ENCODE results near the gene ATP13A3. TPM values are rescaled to one million over a fixed set of nuclear protein-coding genes. Genes with fewer than 3 reads are reported as not detected.

ATP13A3 gene
- total and polyA plus RNA-seq, 9 of the 15 experiments (the other 6 are each of a cell fraction or from before 2014, with no cell fraction given) = 16.6 to 135 (median 86.6) TPM

DNA sequence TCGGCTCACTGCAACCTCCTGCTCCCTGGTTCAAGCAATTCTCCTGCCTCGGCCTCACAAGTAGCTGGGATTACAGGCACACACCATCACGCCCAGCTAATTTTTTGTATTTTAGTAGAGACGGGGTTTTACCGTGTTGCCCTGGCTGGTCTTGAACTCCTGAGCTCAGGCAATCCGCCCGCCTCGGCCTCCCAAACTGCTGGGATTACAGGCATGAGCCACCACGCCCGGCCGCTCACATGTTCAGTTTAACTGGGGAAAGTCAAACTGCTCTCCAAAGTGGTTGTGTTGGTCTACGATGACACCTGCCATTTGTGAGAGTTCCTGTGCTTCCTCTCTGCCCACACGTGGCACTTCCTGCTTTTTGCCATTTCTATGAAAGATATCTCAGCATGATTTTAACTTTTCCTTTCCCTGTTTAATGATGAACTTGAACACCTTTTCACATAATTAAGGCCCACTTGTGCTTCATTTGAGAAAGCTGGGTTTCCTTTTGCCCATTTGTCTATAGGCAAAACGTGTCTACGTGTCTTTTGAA is 86.9 kb downstream of the ATP13A3 start:
- H3K27me3 ChIP-seq (ENCODE audit: control insufficient read depth in 2 of 2, insufficient read depth in 2 of 2, low read length in 2 of 2) = no peaks in the 10 kb centered on the region
- no peaks in the 10 kb centered on the region for H4K20me1 ChIP-seq (replicated peaks; ENCODE audit: control insufficient read depth, insufficient read depth, low read length)
- no peak for DNase-seq (ENCODE audit: extremely low read depth in 1 of 4, low spot score in 3 of 4)
- peaks cover 13% of the 10 kb centered on the region; the same call in 1 of the 3 replicates for H3K36me3 ChIP-seq (ENCODE audit: control insufficient read depth, insufficient read depth, low read length)
- ChIA-PET POLR2A (interaction anchor here (1.3 kb wide), 1 partner anchor 8 kb away, joined by 3 read pairs; no protein-coding TSS in a partner anchor), CTCF (ENCODE audit: low intra/inter-chr PET ratio) (no interaction called here)
- ATAC-seq = no peak
- H3K79me2 ChIP-seq (ENCODE audit: control insufficient read depth, insufficient read depth, low read length) = no peaks in the 10 kb centered on the region
- intact Hi-C loops (cut with micrococcal nuclease) (no loop called here), in situ Hi-C loops (cut with MboI) (loop anchor here (5.0 kb wide), 1 partner anchor 63 kb away; no protein-coding TSS in a partner anchor)
- no peak overlapping the region for H2AFZ ChIP-seq (ENCODE audit: low read depth, low read length)
- no peak overlapping the region for H3K9ac ChIP-seq (ENCODE audit: insufficient read depth in 1 of 2, low read depth in 2 of 2, low read length in 2 of 2)
- no peaks in the 10 kb centered on the region for H3K9me1 ChIP-seq (ENCODE audit: control insufficient read depth, insufficient read depth, low read length)
- peak; percentile 67; the same call in 1 of the 2 replicates for TF ChIP-seq SPI1 (IDR thresholded peaks at IDR 0.05; ENCODE audit: borderline replicate concordance, low read depth, low read length)
- TF ChIP-seq, protein P1, sequence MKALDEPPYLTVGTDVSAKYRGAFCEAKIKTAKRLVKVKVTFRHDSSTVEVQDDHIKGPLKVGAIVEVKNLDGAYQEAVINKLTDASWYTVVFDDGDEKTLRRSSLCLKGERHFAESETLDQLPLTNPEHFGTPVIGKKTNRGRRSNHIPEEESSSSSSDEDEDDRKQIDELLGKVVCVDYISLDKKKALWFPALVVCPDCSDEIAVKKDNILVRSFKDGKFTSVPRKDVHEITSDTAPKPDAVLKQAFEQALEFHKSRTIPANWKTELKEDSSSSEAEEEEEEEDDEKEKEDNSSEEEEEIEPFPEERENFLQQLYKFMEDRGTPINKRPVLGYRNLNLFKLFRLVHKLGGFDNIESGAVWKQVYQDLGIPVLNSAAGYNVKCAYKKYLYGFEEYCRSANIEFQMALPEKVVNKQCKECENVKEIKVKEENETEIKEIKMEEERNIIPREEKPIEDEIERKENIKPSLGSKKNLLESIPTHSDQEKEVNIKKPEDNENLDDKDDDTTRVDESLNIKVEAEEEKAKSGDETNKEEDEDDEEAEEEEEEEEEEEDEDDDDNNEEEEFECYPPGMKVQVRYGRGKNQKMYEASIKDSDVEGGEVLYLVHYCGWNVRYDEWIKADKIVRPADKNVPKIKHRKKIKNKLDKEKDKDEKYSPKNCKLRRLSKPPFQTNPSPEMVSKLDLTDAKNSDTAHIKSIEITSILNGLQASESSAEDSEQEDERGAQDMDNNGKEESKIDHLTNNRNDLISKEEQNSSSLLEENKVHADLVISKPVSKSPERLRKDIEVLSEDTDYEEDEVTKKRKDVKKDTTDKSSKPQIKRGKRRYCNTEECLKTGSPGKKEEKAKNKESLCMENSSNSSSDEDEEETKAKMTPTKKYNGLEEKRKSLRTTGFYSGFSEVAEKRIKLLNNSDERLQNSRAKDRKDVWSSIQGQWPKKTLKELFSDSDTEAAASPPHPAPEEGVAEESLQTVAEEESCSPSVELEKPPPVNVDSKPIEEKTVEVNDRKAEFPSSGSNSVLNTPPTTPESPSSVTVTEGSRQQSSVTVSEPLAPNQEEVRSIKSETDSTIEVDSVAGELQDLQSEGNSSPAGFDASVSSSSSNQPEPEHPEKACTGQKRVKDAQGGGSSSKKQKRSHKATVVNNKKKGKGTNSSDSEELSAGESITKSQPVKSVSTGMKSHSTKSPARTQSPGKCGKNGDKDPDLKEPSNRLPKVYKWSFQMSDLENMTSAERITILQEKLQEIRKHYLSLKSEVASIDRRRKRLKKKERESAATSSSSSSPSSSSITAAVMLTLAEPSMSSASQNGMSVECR (CRISPR knock-in tag; IDR thresholded peaks at IDR 0.05) = no peak
- BruUV-seq (replicated peaks) = no TSS peak
- no peaks in the 10 kb centered on the region for H3K9me3 ChIP-seq (replicated peaks; ENCODE audit: control insufficient read depth, insufficient read depth, low read depth, low read length)
- no peak overlapping the region for H3K27ac ChIP-seq (ENCODE audit: extremely low read depth, low read depth, low read length)
- no peak for FAIRE-seq
- no peak overlapping the region for H3K4me2 ChIP-seq (ENCODE audit: insufficient read depth, low read length)
- no peak overlapping the region for H3K4me3 ChIP-seq
- H3K4me1 ChIP-seq (replicated peaks in 1 of 2; ENCODE audit: control insufficient read depth in 2 of 2, insufficient read depth in 2 of 2, low read length in 2 of 2) = peaks cover 5 to 25% of the 10 kb centered on the region in 2 experiments; a peak in 4 of 5 replicates
- WGBS (ENCODE audit: insufficient coverage, low coverage, missing lambda C conversion rate) = 55% methylated on average over 15 of the region's 15 CpGs
